CD4-positive, CD25-positive, alpha-beta regulatory T cell (primary cell): ENCODE results near the gene FSD1L. TPM values are rescaled to one million over a fixed set of nuclear protein-coding genes. Genes with fewer than 3 reads are reported as not detected.

Experiments used
- ATAC-seq, 2 donors: fragments of 150-1000 bp; cut with Tn5 transposase; one replicate each; pipeline ENCODE4 v1.10.0; 2021; ENCODE audit warnings: low read depth in 2 of 2, moderate number of reproducible peaks in 2 of 2, moderate library complexity in 1 of 2
- DNase-seq, 3 donors: peaks; one replicate each; pipeline versions ENCODE4 v3.0.0 to v3.0.0-alpha.2; 2012 to 2022; ENCODE audit warnings: mixed read lengths in 1 of 3
- H3K27ac ChIP-seq: one replicate; pipeline ENCODE4 v1.7.0; 2013; ENCODE audit warnings: mild to moderate bottlenecking, low read length; ENCODE audit not compliant: insufficient read depth, poor library complexity, severe bottlenecking
- H3K27me3 ChIP-seq: one replicate; pipeline ENCODE4 v1.7.0; 2013; ENCODE audit warnings: low read length; ENCODE audit not compliant: control insufficient read depth, insufficient read depth
- H3K36me3 ChIP-seq: one replicate; pipeline ENCODE4 v1.7.0; 2013; ENCODE audit warnings: mild to moderate bottlenecking, low read length, moderate library complexity; ENCODE audit not compliant: control insufficient read depth, insufficient read depth
- H3K4me1 ChIP-seq: 2 replicates; pipeline ENCODE4 v1.7.0; 2013; ENCODE audit warnings: mild to moderate bottlenecking, low read length; ENCODE audit not compliant: insufficient read depth, control insufficient read depth, poor library complexity, severe bottlenecking
- H3K4me3 ChIP-seq: one replicate; pipeline ENCODE4 v1.7.0; 2013; ENCODE audit warnings: low read depth, mild to moderate bottlenecking, low read length, moderate library complexity
- H3K9me3 ChIP-seq, 2 experiments: 1 replicate in 1 of 2; 2 replicates in 1 of 2; pipeline ENCODE4 v1.7.0; 2013; ENCODE audit warnings: low read length in 2 of 2, mild to moderate bottlenecking in 1 of 2, moderate library complexity in 1 of 2; ENCODE audit not compliant: control insufficient read depth in 2 of 2
- H3K27ac Mint-ChIP-seq, 3 donors: one replicate each; pipeline ENCODE4 v1.8.0; 2020 to 2022; ENCODE audit warnings: mild to moderate bottlenecking in 3 of 3, mixed read lengths in 3 of 3, moderate library complexity in 2 of 3
- H3K27me3 Mint-ChIP-seq: one replicate; pipeline ENCODE4 v1.8.0; 2022; ENCODE audit warnings: mild to moderate bottlenecking, mixed read lengths
- H3K36me3 Mint-ChIP-seq: one replicate; pipeline ENCODE4 v1.8.0; 2020; ENCODE audit warnings: mixed read lengths
- H3K4me1 Mint-ChIP-seq, 4 donors: one replicate each; pipeline ENCODE4 v1.8.0; 2020 to 2022; ENCODE audit warnings: mixed read lengths in 4 of 4, mild to moderate bottlenecking in 1 of 4
- H3K4me3 Mint-ChIP-seq, 4 donors: one replicate each; pipeline ENCODE4 v1.8.0; 2020 to 2022; ENCODE audit warnings: mild to moderate bottlenecking in 4 of 4, mixed read lengths in 4 of 4, moderate library complexity in 3 of 4
- H3K9me3 Mint-ChIP-seq, 7 donors: one replicate each; pipeline ENCODE4 v1.8.0; 2020 to 2022; ENCODE audit warnings: mixed read lengths in 7 of 7, mild to moderate bottlenecking in 3 of 7, moderate library complexity in 2 of 7
- polyA plus RNA-seq, 4 donors: library from polyadenylated mRNA; unstranded; fragments of 300-500 nt; fragmentation: Illumina TruSeq; gene quantifications; one replicate each; pipeline ENCODE4 v1.2.3, GENCODE V29; 2021
- total RNA-seq: library from RNA; stranded (reverse); gene quantifications from one replicate; pipeline ENCODE4 v1.2.3, GENCODE V29; 2022

The FSD1L gene
- total and polyA plus RNA-seq, 5 donors from 2014 or later = 0.45 to 1.6 (median 0.74) TPM

DNA sequence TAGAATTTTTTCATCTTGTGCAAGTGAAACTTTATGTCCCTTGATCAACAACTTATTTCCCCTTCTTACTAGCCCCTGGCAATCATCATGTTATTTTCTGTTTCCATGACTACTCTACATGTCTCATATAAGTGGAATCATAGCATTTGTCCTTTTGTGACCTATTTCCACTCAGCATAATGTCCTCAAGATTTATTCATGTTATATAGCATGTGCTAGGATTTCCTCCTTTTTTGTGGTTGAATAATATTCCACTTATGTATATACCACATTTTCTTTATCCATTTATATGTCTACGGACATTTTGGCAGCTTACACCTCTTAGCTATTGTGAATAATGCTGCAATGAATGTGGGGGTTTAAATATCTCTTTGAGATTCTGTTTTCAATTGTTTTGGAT is 21.0 kb downstream of the FSD1L start:
- H3K4me3 Mint-ChIP-seq = no peak overlapping the region
- Histone ChIP-seq H3K27me3 (no peaks in the 10 kb centered on the region), H3K9me3 (no peaks in the 10 kb centered on the region), H3K27ac (no peak overlapping the region), H3K4me1 (no peaks in the 10 kb centered on the region), H3K4me3 (no peak overlapping the region), H3K36me3 (no peaks in the 10 kb centered on the region)
- no peak overlapping the region for H3K27ac Mint-ChIP-seq
- H3K36me3 Mint-ChIP-seq = peaks cover 10% of the 10 kb centered on the region
- H3K9me3 Mint-ChIP-seq = no peaks in the 10 kb centered on the region
- ATAC-seq (no peak), DNase-seq (no peak)
- peaks cover 0 to 4% (median 0%) of the 10 kb centered on the region in 4 donors for H3K4me1 Mint-ChIP-seq
- no peaks in the 10 kb centered on the region for H3K27me3 Mint-ChIP-seq

DNA sequence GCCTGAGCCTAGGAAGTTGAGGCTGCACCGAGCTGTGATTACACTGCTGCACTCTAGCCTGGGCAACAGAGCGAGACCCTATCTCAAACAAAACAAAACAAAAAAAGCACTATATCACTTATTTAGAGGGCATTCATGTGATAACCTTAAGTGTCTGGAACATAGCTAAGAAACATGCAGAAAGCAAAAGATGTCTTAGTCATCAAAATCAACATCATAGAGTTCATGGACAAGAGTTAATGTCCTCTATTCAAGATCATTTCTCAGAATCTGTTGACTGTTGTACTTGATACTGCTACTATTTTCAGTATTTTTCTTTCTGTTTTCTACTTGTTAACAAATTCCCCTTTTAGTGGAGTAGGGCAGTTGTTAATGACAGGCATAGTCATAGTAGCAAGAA is 25.4 kb downstream of the FSD1L start:
- no peak overlapping the region for H3K27ac ChIP-seq
- no peaks in the 10 kb centered on the region for H3K4me1 ChIP-seq
- no peaks in the 10 kb centered on the region for H3K27me3 ChIP-seq
- H3K36me3 Mint-ChIP-seq = peaks cover 4% of the 10 kb centered on the region
- no peak for DNase-seq
- H3K9me3 ChIP-seq = no peaks in the 10 kb centered on the region
- H3K27me3 Mint-ChIP-seq = no peaks in the 10 kb centered on the region
- H3K4me3 ChIP-seq = no peak overlapping the region
- no peak overlapping the region for H3K27ac Mint-ChIP-seq
- H3K4me1 Mint-ChIP-seq = peaks cover 0 to 3% (median 0%) of the 10 kb centered on the region in 4 donors
- no peak overlapping the region for H3K4me3 Mint-ChIP-seq
- H3K9me3 Mint-ChIP-seq = no peaks in the 10 kb centered on the region
- no peak for ATAC-seq
- H3K36me3 ChIP-seq = no peaks in the 10 kb centered on the region

DNA sequence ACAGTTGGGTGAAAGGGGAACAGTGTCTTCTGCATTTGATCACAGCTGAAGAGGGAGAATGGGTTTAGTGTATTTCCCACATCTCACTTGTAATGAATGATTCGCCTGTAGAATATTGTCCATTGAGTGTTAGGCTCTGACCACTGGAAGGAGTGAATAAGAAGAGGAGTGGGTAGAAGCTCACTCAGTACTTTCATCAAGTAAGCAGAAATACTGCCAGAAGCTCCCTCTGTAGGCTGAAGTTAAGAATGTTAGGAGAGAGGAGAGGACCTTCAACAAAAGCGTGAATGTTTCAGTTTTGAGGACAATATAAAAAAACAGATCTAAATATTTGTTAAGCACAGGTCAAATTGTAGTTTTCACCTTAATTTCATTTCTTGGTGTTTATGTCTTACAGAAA is 27.5 kb downstream of the FSD1L start:
- Histone ChIP-seq H3K27me3 (no peaks in the 10 kb centered on the region), H3K27ac (no peak overlapping the region), H3K36me3 (no peaks in the 10 kb centered on the region), H3K4me1 (no peaks in the 10 kb centered on the region), H3K4me3 (no peak overlapping the region), H3K9me3 (no peaks in the 10 kb centered on the region)
- no peaks in the 10 kb centered on the region for H3K27me3 Mint-ChIP-seq
- no peak overlapping the region for H3K4me3 Mint-ChIP-seq
- ATAC-seq (no peak), DNase-seq (no peak)
- peaks cover 0 to 3% (median 0%) of the 10 kb centered on the region in 4 donors for H3K4me1 Mint-ChIP-seq
- H3K36me3 Mint-ChIP-seq = peaks cover 4% of the 10 kb centered on the region
- no peaks in the 10 kb centered on the region for H3K9me3 Mint-ChIP-seq
- H3K27ac Mint-ChIP-seq = no peak overlapping the region

DNA sequence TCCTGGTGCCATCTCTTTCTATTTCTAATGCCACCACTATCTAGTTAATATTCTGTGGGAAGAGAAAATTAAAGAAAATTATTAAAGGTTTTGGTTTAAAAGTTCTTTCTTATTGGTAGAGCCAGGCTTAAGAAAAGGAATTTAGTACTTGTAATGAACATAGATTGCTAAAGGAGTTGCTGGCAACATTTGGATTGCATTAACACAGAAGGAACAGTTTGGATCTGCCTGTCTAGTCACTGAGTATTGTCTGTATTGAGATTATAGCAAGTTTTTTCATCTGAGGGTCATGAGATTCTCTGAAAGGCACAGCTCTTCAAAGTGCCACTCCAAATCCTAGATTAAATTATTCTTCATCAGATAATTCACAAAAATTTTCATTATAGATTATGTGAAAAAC is 32.0 kb downstream of the FSD1L start:
- Mint-ChIP-seq H3K36me3 (no peaks in the 10 kb centered on the region), H3K4me3 (no peak overlapping the region), H3K27ac (no peak overlapping the region), H3K9me3 (no peaks in the 10 kb centered on the region), H3K27me3 (no peaks in the 10 kb centered on the region), H3K4me1 (peaks cover 0 to 3% (median 0%) of the 10 kb centered on the region in 4 donors)
- no peaks in the 10 kb centered on the region for H3K36me3 ChIP-seq
- DNase-seq (no peak), ATAC-seq (no peak)
- H3K27me3 ChIP-seq = no peaks in the 10 kb centered on the region
- no peak overlapping the region for H3K27ac ChIP-seq
- H3K4me3 ChIP-seq = no peak overlapping the region
- H3K4me1 ChIP-seq = no peaks in the 10 kb centered on the region
- no peaks in the 10 kb centered on the region for H3K9me3 ChIP-seq

DNA sequence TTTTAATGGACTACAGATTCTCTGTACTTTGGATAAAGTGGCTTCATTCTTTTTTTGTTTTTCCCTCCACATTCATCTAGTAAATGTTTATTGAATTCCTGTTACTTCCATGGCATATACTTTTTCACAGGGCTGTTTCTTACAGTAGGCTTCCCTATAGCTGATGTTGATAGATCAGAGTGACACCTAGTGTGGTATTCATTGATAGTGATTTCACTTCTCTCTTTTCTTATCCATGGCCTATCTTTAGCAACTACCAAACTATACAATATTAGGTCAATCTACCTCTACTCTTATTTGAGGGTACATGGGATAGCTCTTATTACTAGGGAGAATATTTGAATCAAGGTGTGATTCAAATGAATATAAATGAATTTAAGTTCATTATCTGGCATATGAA is 35.8 kb downstream of the FSD1L start:
- H3K4me1 ChIP-seq = no peaks in the 10 kb centered on the region
- no peak for ATAC-seq
- H3K27me3 Mint-ChIP-seq = no peaks in the 10 kb centered on the region
- no peaks in the 10 kb centered on the region for H3K36me3 ChIP-seq
- no peak overlapping the region for H3K27ac ChIP-seq
- no peaks in the 10 kb centered on the region for H3K36me3 Mint-ChIP-seq
- H3K9me3 Mint-ChIP-seq = no peaks in the 10 kb centered on the region
- no peak overlapping the region for H3K4me3 Mint-ChIP-seq
- no peak overlapping the region for H3K4me3 ChIP-seq
- no peaks in the 10 kb centered on the region for H3K4me1 Mint-ChIP-seq
- H3K27me3 ChIP-seq = no peaks in the 10 kb centered on the region
- no peaks in the 10 kb centered on the region for H3K9me3 ChIP-seq
- no peak for DNase-seq
- H3K27ac Mint-ChIP-seq = no peak overlapping the region

DNA sequence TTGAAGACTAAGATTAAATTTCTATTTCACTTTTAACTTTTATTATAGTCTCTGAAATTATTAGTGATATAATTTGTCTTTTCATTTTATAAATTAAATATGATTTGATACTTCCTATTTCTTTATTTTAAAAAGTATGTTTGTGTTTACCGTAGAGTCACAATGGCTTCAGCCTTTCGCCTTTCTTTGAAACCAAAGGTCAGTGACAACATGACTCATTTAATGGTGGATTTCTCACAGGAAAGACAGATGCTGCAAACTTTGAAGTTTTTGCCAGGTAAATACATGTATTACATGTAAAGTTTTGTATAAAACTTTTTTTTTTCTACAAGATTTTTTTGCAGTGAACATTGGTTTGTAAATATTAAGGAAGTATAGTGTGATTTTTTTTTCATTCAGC is 36.4 kb downstream of the FSD1L start:
- Histone ChIP-seq H3K4me1 (no peaks in the 10 kb centered on the region), H3K27ac (no peak overlapping the region), H3K27me3 (no peaks in the 10 kb centered on the region), H3K4me3 (no peak overlapping the region), H3K9me3 (no peaks in the 10 kb centered on the region), H3K36me3 (no peaks in the 10 kb centered on the region)
- Mint-ChIP-seq H3K9me3 (no peaks in the 10 kb centered on the region), H3K27me3 (no peaks in the 10 kb centered on the region), H3K4me1 (no peaks in the 10 kb centered on the region), H3K36me3 (no peaks in the 10 kb centered on the region), H3K27ac (no peak overlapping the region), H3K4me3 (no peak overlapping the region)
- no peak for ATAC-seq
- no peak for DNase-seq

DNA sequence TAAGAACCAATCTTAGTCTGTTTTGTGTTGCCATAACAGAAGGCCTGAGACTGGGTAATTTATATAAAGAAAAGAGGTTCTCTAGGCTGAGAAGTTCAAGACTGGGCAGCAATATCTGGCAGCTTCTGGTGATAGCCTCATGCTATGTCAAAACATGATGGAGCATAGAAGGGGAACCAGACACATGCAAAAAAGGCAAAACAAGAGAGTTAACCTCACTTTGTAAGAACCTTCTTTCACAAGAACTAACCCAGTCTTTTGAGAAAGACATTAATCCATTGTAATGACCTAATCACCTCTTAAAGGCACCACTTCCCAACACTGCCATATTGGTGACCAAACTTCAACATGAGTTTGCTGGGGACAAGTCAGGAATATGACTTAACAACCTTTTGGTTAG is 37.3 kb downstream of the FSD1L start:
- Mint-ChIP-seq H3K9me3 (no peaks in the 10 kb centered on the region), H3K27ac (no peak overlapping the region), H3K36me3 (no peaks in the 10 kb centered on the region), H3K27me3 (no peaks in the 10 kb centered on the region), H3K4me1 (no peaks in the 10 kb centered on the region), H3K4me3 (no peak overlapping the region)
- no peak overlapping the region for H3K4me3 ChIP-seq
- ATAC-seq (no peak), DNase-seq (no peak)
- H3K27me3 ChIP-seq = no peaks in the 10 kb centered on the region
- no peaks in the 10 kb centered on the region for H3K4me1 ChIP-seq
- no peaks in the 10 kb centered on the region for H3K9me3 ChIP-seq
- no peaks in the 10 kb centered on the region for H3K36me3 ChIP-seq
- no peak overlapping the region for H3K27ac ChIP-seq

DNA sequence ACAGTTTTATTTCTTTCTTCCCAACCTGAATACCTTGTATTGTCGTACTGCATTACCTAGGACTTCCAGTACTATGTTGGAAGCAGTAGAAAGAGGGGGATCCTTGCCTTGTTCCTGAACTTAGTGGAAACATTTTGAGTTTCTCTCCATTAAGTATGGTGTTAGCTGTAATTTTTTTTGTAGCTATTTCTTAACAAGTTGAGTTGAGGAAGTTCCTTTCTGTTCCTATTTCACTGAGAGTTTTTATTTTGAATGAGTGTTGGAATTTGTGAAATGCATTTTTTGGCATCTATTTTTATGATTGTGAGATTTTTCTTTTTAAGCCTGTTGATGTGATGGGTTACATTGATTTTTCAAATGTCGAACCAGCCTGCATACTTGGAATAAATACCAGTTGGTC is 49.0 kb downstream of the FSD1L start:
- Mint-ChIP-seq H3K27me3 (no peaks in the 10 kb centered on the region), H3K4me1 (peaks cover 0 to 9% (median under 1%) of the 10 kb centered on the region in 4 donors), H3K4me3 (no peak overlapping the region), H3K27ac (no peak overlapping the region), H3K9me3 (peaks cover 0 to 10% (median 1%) of the 10 kb centered on the region in 7 donors), H3K36me3 (peaks cover 7% of the 10 kb centered on the region)
- ATAC-seq = no peak
- Histone ChIP-seq H3K27me3 (no peaks in the 10 kb centered on the region), H3K36me3 (no peaks in the 10 kb centered on the region), H3K9me3 (no peaks in the 10 kb centered on the region), H3K4me1 (no peaks in the 10 kb centered on the region), H3K4me3 (no peak overlapping the region), H3K27ac (no peak overlapping the region)
- no peak for DNase-seq
